Endodermal cell (in vitro differentiated cells): ENCODE measurements around the gene NOS2. TPM values are rescaled to one million over a fixed set of nuclear protein-coding genes. Genes with fewer than 3 reads are reported as not detected.
A peak's percentile ranks its signal among the peaks of the same experiment; 100 is the strongest.
"Not testable (repeated sequence)": the region's sequence is repeated elsewhere in the genome, so short reads cannot be mapped to it uniquely, and the experiment has no call there.

Experiments used
- DNase-seq: peaks from one replicate; pipeline ENCODE4 v3.0.0-alpha.2; 2017
- H3K27ac ChIP-seq: 2 replicates; pipeline ENCODE4 v1.5.1; 2013; ENCODE audit warnings: mild to moderate bottlenecking, low read depth, low read length, moderate library complexity
- H3K27me3 ChIP-seq: 2 replicates; pipeline ENCODE4 v1.6.1; 2013; ENCODE audit warnings: mild to moderate bottlenecking, low read length, moderate library complexity; ENCODE audit not compliant: insufficient read depth, control insufficient read depth, poor library complexity, severe bottlenecking
- H3K36me3 ChIP-seq: 2 replicates; pipeline ENCODE4 v1.7.0; 2013; ENCODE audit warnings: mild to moderate bottlenecking, low read length, moderate library complexity; ENCODE audit not compliant: control insufficient read depth, insufficient read depth
- H3K4me1 ChIP-seq: one replicate; pipeline ENCODE4 v1.7.0; 2013; ENCODE audit warnings: low read length; ENCODE audit not compliant: control insufficient read depth, insufficient read depth
- H3K4me3 ChIP-seq: 2 replicates; pipeline ENCODE4 v1.5.1; 2013; ENCODE audit warnings: mild to moderate bottlenecking, low read length, moderate library complexity
- H3K9ac ChIP-seq: 2 replicates; pipeline ENCODE4 v1.6.1; 2013; ENCODE audit warnings: mild to moderate bottlenecking, low read length, moderate library complexity; ENCODE audit not compliant: poor library complexity, severe bottlenecking; ENCODE audit errors: extremely low read depth
- H3K9me3 ChIP-seq: 2 replicates; pipeline ENCODE4 v1.6.1; 2013; ENCODE audit warnings: mild to moderate bottlenecking, low read length, moderate library complexity; ENCODE audit not compliant: control insufficient read depth
- H3K27ac Mint-ChIP-seq: 2 replicates; pipeline ENCODE4 v1.8.0; 2020; ENCODE audit warnings: mixed read lengths
- H3K27me3 Mint-ChIP-seq: 2 replicates; pipeline ENCODE4 v1.8.0; 2021; ENCODE audit warnings: mild to moderate bottlenecking, mixed read lengths; ENCODE audit not compliant: insufficient read depth
- H3K36me3 Mint-ChIP-seq: 2 replicates; pipeline ENCODE4 v1.8.0; 2020; ENCODE audit warnings: low read depth, mixed read lengths
- H3K4me1 Mint-ChIP-seq: 2 replicates; pipeline ENCODE4 v1.8.0; 2020; ENCODE audit warnings: mixed read lengths
- H3K4me3 Mint-ChIP-seq: 2 replicates; pipeline ENCODE4 v1.8.0; 2020; ENCODE audit warnings: mild to moderate bottlenecking, moderate library complexity, mixed read lengths
- H3K9me3 Mint-ChIP-seq: 2 replicates; pipeline ENCODE4 v1.8.0; 2020; ENCODE audit warnings: mild to moderate bottlenecking, mixed read lengths
- WGBS, 2 experiments: methylation state at CpG; one replicate each; pipeline versions ENCODE4 v1.1.5 to v1.1.7; 2013; ENCODE audit warnings: missing lambda C conversion rate in 2 of 2, mixed read lengths in 1 of 2; ENCODE audit not compliant: insufficient coverage in 1 of 2, insufficient read length in 1 of 2; 5-methylcytosine and 5-hydroxymethylcytosine counted together
- total RNA-seq, 2 donors: library from RNA; stranded (reverse); fragmentation: NEBNext Ultra II Directional in 1 of 2; extraction: Animal tissue kit (Norgen Biotek cat#: 25700) in 1 of 2; gene quantifications; 2 replicates in 1 of 2; 3 replicates in 1 of 2; pipeline ENCODE4 v1.2.1, GENCODE V29; 2021
- TF ChIP-seq, protein P1 (sequence below): fragments of 200-600 bp; sonication (generic); conservative IDR thresholded peaks from 2 replicates; pipeline ENCODE4 v1.5.0; 2021; ENCODE audit warnings: antibody characterized with exemption, mild to moderate bottlenecking

The NOS2 gene
- total RNA-seq, 2 donors from 2014 or later = 0.26 to 0.62 TPM

DNA sequence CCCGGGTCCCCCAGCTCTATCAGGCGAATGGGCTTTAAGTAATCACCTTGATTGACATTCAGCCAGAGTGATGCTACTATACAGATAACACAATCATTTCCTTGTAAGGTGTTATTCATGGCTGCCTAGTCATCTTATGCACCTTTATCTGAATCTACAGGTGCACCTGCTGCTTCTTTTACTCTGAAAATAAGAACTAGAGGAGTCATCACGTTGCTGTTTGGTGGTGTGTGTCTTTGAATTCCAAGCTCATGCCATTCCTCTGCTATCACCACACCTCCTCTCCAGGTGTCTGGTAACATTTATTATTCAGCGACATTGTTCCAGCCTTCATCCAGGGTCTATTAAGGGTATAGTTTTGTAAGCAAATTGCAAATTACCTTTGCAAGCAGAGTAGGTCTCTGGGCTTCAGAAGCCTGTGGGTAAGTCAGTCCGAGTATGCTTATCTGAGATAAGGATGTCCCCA lies 51.9 kb downstream of the NOS2 start:
- no peaks in the 10 kb centered on the region for H3K36me3 Mint-ChIP-seq
- Histone ChIP-seq H3K27me3 (no peaks in the 10 kb centered on the region), H3K9me3 (no peaks in the 10 kb centered on the region), H3K36me3 (no peaks in the 10 kb centered on the region), H3K4me1 (no peaks in the 10 kb centered on the region), H3K27ac (no peak overlapping the region), H3K9ac (no peak overlapping the region), H3K4me3 (no peak overlapping the region)
- 80 to 90% methylated on average over 2 to 4 of the region's 5 CpGs for WGBS, 2 experiments
- H3K9me3 Mint-ChIP-seq = no peaks in the 10 kb centered on the region
- TF ChIP-seq, protein P1, sequence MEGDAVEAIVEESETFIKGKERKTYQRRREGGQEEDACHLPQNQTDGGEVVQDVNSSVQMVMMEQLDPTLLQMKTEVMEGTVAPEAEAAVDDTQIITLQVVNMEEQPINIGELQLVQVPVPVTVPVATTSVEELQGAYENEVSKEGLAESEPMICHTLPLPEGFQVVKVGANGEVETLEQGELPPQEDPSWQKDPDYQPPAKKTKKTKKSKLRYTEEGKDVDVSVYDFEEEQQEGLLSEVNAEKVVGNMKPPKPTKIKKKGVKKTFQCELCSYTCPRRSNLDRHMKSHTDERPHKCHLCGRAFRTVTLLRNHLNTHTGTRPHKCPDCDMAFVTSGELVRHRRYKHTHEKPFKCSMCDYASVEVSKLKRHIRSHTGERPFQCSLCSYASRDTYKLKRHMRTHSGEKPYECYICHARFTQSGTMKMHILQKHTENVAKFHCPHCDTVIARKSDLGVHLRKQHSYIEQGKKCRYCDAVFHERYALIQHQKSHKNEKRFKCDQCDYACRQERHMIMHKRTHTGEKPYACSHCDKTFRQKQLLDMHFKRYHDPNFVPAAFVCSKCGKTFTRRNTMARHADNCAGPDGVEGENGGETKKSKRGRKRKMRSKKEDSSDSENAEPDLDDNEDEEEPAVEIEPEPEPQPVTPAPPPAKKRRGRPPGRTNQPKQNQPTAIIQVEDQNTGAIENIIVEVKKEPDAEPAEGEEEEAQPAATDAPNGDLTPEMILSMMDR = no peak
- H3K27ac Mint-ChIP-seq = no peak overlapping the region
- H3K27me3 Mint-ChIP-seq = no peaks in the 10 kb centered on the region
- H3K4me3 Mint-ChIP-seq = no peak overlapping the region
- H3K4me1 Mint-ChIP-seq = no peaks in the 10 kb centered on the region
- DNase-seq = no peak

DNA sequence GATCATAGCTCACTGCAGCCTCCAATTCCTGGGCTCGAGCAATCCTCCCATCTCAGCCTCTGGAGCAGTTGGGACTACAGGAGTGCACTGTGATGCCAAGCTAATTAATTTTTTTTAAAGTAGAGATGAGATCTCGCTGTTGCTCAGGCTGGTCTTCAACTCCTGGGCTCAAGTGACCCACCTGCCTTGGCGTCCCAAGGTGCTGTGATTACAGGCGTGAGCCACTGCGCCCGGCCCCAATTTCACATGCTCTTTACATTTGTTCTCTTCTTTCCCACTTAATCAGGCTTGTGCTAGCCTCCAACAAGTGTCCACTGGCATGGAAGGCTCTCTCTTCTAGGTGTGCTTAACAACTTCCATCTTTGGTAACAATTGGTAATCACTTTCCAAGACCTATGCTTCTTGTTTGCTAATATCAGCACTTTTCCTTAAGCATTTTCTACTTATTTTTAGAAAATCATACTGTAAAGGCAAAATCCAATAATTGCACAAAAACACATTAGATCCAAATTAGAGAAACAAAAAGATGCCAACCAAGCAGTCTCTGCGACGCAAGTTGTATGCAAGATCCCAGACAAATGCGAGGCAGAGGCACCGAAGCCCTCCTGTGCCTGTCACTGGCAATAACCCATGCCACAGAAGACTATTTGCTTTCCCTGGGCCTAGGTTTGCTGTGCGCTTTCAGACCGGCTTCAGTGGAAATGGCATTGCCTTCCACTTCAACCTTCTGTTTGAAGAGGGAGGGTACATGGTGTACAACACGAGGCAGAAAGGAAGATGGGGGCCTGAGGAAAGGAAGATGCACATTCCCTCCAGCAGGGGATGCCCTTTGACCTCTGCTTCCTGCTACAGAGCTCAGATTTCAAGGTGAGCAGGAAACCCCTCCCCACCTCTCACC lies 52.6 kb downstream of the NOS2 start:
- no peaks in the 10 kb centered on the region for H3K9me3 ChIP-seq
- Mint-ChIP-seq H3K36me3 (no peaks in the 10 kb centered on the region), H3K9me3 (no peaks in the 10 kb centered on the region), H3K4me3 (no peak overlapping the region), H3K4me1 (no peaks in the 10 kb centered on the region), H3K27ac (no peak overlapping the region), H3K27me3 (no peaks in the 10 kb centered on the region)
- TF ChIP-seq, protein P1 = peak; percentile 71
- no peak overlapping the region for H3K27ac ChIP-seq
- no peaks in the 10 kb centered on the region for H3K4me1 ChIP-seq
- H3K27me3 ChIP-seq = no peaks in the 10 kb centered on the region
- no peak overlapping the region for H3K9ac ChIP-seq
- 84 to 86% methylated on average over 10 to 13 of the region's 13 CpGs for WGBS, 2 experiments
- H3K4me3 ChIP-seq = no peak overlapping the region
- DNase-seq = peak; percentile 91
- H3K36me3 ChIP-seq = no peaks in the 10 kb centered on the region

DNA sequence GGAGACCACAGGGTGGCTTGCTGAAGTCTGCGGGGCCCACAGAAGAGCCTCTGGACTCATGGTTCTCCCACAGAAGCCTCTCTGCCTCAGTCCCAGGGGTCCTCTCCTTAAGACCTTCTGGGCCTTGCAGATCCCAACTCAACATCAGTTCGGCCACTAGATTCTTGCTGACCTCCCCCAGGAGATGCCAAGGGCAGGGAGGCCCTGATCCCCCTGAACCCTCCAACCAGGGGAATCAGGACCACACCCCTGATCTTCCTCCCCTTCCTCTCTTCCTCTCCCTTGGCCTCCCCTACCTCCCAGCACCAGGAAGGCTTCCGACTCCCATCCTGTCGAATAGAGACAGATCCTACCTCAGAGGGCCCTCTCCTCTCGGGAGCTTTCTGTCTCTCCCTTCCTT lies 53.4 kb downstream of the NOS2 start:
- no peaks in the 10 kb centered on the region for H3K27me3 Mint-ChIP-seq
- H3K9ac ChIP-seq = no peak overlapping the region
- no peaks in the 10 kb centered on the region for H3K36me3 Mint-ChIP-seq
- DNase-seq = no peak
- H3K36me3 ChIP-seq = no peaks in the 10 kb centered on the region
- no peaks in the 10 kb centered on the region for H3K4me1 ChIP-seq
- TF ChIP-seq, protein P1 = no peak
- H3K27ac ChIP-seq = no peak overlapping the region
- no peaks in the 10 kb centered on the region for H3K27me3 ChIP-seq
- no peaks in the 10 kb centered on the region for H3K4me1 Mint-ChIP-seq
- H3K27ac Mint-ChIP-seq = no peak overlapping the region
- WGBS, 2 experiments = 90 to 92% methylated on average over 2 to 5 of the region's 5 CpGs
- H3K9me3 Mint-ChIP-seq = no peaks in the 10 kb centered on the region
- H3K4me3 ChIP-seq = no peak overlapping the region
- H3K9me3 ChIP-seq = no peaks in the 10 kb centered on the region
- no peak overlapping the region for H3K4me3 Mint-ChIP-seq

DNA sequence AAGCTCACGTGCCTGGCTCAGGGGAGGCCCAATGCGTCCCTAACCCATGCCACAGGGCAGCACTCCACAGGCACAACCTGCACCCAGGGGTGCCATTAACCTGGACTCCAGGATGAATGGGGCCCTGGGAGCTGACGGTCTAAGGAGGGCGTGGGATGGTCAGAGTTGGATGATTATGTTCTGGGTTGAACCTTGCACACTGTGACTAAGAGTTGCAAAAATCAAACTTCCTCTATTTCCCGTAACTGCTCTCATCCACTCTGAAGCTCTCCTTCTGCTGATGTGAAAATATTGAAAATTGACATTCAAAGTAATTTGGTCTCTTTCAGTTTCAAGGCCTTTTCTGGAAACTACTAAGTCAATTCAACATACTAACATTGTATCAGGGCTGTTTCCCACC lies 54.0 kb downstream of the NOS2 start:
- 86% methylated on average over 1 of the region's 5 CpGs; no CpG with 5 or more reads in 1 of the 2 experiments for WGBS, 2 experiments
- not testable (repeated sequence) for H3K4me3 Mint-ChIP-seq, H3K27me3 Mint-ChIP-seq, H3K36me3 Mint-ChIP-seq, H3K27ac Mint-ChIP-seq, H3K36me3 ChIP-seq, H3K4me1 Mint-ChIP-seq, DNase-seq, H3K9ac ChIP-seq, H3K9me3 Mint-ChIP-seq, H3K4me3 ChIP-seq, H3K27me3 ChIP-seq, H3K4me1 ChIP-seq, H3K27ac ChIP-seq, H3K9me3 ChIP-seq

DNA sequence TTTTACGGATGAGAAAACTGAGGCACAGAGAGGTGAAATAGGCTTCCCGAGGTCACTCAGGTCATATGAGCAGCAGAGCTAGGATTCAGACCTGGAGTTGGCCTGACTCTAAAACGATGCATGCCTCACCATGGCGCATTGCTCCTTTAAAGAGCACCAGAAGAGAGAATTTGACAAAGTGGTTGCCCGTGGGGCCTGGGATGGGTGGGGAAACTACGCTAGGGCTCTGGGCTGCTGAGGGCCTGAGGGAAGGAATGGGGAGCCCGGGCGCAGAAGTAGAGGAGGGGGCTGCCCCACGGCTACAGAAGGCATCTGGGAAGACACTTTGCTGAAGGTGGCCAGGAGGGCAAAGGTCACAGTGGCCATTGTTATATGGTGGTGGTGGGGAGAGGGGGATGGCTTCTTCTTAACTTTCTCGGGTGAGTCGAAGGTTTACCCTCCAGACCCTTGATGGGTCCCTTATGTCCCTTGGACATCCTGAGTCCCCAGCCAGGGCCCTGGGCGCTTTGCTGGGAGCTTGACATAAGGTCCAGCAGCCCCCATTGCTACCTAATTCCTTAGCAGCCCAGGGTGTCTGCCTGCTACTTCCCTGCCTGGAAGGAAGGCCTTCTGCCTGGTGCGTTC lies 55.0 kb downstream of the NOS2 start:
- H3K4me1 Mint-ChIP-seq, H3K27ac ChIP-seq, H3K36me3 ChIP-seq, H3K9me3 Mint-ChIP-seq, H3K36me3 Mint-ChIP-seq, H3K27me3 Mint-ChIP-seq, H3K27me3 ChIP-seq, H3K9me3 ChIP-seq, H3K4me1 ChIP-seq, H3K4me3 Mint-ChIP-seq, H3K4me3 ChIP-seq, H3K9ac ChIP-seq, DNase-seq, H3K27ac Mint-ChIP-seq: not testable (repeated sequence)
- 82 to 85% methylated on average over 5 to 12 of the region's 13 CpGs for WGBS, 2 experiments
